HEK293 (cell line): ENCODE results near the gene EVL.

Experiments used
- CTCF ChIA-PET: fragments of 350-600 bp; formaldehyde crosslinking; extraction: SDS; loops from one replicate; lab custom pipeline; 2021; ENCODE audit warnings: antibody characterized with exemption; lab: Yijun Ruan, JAX
- POLR2A ChIA-PET: fragments of 300-600 bp; formaldehyde crosslinking; extraction: SDS; loops from one replicate; lab custom pipeline; 2020; ENCODE audit warnings: antibody characterized with exemption, inconsistent platforms; lab: Yijun Ruan, JAX
- H3K27ac ChIP-seq: fragments of 200-500 bp; sonication (Bioruptor generic); 2 replicates; pipeline ENCODE4 v1.5.1; 2014; ENCODE audit warnings: low read depth, low read length, control low read depth, inconsistent platforms; ENCODE audit errors: extremely low read depth
- H3K36me3 ChIP-seq, 2 experiments: fragments of 200-500 bp in 1 of 2; sonication (Bioruptor generic) in 1 of 2; 1 replicate in 1 of 2; 2 replicates in 1 of 2; pipeline ENCODE4 v1.5.1; 2014 to 2017; ENCODE audit warnings: inconsistent platforms in 2 of 2, low read length in 2 of 2; ENCODE audit not compliant: control insufficient read depth in 2 of 2, insufficient read depth in 1 of 2
- H3K4me1 ChIP-seq: fragments of 200-500 bp; sonication (Bioruptor generic); 2 replicates; pipeline ENCODE4 v1.5.1; 2014; ENCODE audit warnings: mild to moderate bottlenecking, low read length, inconsistent platforms; ENCODE audit not compliant: control insufficient read depth, insufficient read depth
- H3K4me3 ChIP-seq: 2 replicates; pipeline ENCODE4 v1.5.1; 2011; ENCODE audit warnings: low read depth, mild to moderate bottlenecking, control low read depth, low read length, moderate library complexity
- H3K9me3 ChIP-seq: fragments of 200-500 bp; sonication (Bioruptor generic); 2 replicates; pipeline ENCODE4 v1.5.1; 2014; ENCODE audit warnings: low read depth, low read length, inconsistent platforms; ENCODE audit not compliant: control insufficient read depth, insufficient read depth
- AEBP2 ChIP-seq: fragments of 450-650 bp; formaldehyde crosslinking; IDR thresholded peaks from 2 replicates; pipeline ENCODE4 v1.5.1; 2016; ENCODE audit warnings: missing biosample characterization, missing genetic modification characterization, borderline replicate concordance
- BCL6B ChIP-seq: fragments of 450-650 bp; formaldehyde crosslinking; IDR thresholded peaks from 2 replicates; pipeline ENCODE4 v1.5.1; 2017; ENCODE audit warnings: missing biosample characterization, missing genetic modification characterization
- ZFHX2 ChIP-seq: fragments of 450-650 bp; formaldehyde crosslinking; conservative IDR thresholded peaks from 2 replicates; pipeline ENCODE4 v1.5.1; 2016; ENCODE audit warnings: missing biosample characterization, missing genetic modification characterization
- ZFP69B ChIP-seq: fragments of 450-650 bp; formaldehyde crosslinking; IDR thresholded peaks from 2 replicates; pipeline ENCODE4 v1.5.1; 2016; ENCODE audit warnings: missing biosample characterization, missing genetic modification characterization
- ZIC2 ChIP-seq: fragments of 450-650 bp; formaldehyde crosslinking; IDR thresholded peaks from 2 replicates; pipeline ENCODE4 v1.5.1; 2016; ENCODE audit warnings: missing biosample characterization, missing genetic modification characterization
- ZNF10 ChIP-seq: fragments of 450-650 bp; formaldehyde crosslinking; IDR thresholded peaks from 2 replicates; pipeline ENCODE4 v1.5.1; 2017; ENCODE audit warnings: missing biosample characterization, missing genetic modification characterization
- ZNF114 ChIP-seq: fragments of 450-650 bp; formaldehyde crosslinking; IDR thresholded peaks from 2 replicates; pipeline ENCODE4 v1.5.0; 2017; ENCODE audit warnings: missing biosample characterization, missing genetic modification characterization
- ZNF239 ChIP-seq: fragments of 450-650 bp; formaldehyde crosslinking; IDR thresholded peaks from 2 replicates; pipeline ENCODE4 v1.5.1; 2016; ENCODE audit warnings: missing biosample characterization, missing genetic modification characterization
- ZNF501 ChIP-seq: fragments of 450-650 bp; formaldehyde crosslinking; IDR thresholded peaks from 2 replicates; pipeline ENCODE4 v1.5.1; 2016; ENCODE audit warnings: missing biosample characterization, missing genetic modification characterization
- ZNF518A ChIP-seq: fragments of 450-650 bp; formaldehyde crosslinking; conservative IDR thresholded peaks from 2 replicates; pipeline ENCODE4 v1.5.1; 2016; ENCODE audit warnings: low read depth, missing biosample characterization, missing genetic modification characterization
- ZNF555 ChIP-seq: fragments of 450-650 bp; formaldehyde crosslinking; conservative IDR thresholded peaks from 2 replicates; pipeline ENCODE4 v1.5.1; 2017; ENCODE audit warnings: missing biosample characterization, mild to moderate bottlenecking, missing genetic modification characterization, inconsistent platforms
- ZNF639 ChIP-seq: fragments of 450-650 bp; formaldehyde crosslinking; IDR thresholded peaks from 2 replicates; pipeline ENCODE4 v1.5.1; 2016; ENCODE audit warnings: missing biosample characterization, missing genetic modification characterization
- ZNF791 ChIP-seq: fragments of 450-650 bp; formaldehyde crosslinking; IDR thresholded peaks from 2 replicates; pipeline ENCODE4 v1.5.1; 2016; ENCODE audit warnings: missing biosample characterization, missing genetic modification characterization

EVL gene

GRCh38 chr14:100051103-100051502, 14.1 kb upstream of the EVL start:
- POLR2A ChIA-PET = interaction anchor here (0.5 kb wide), 1 partner anchor 16 kb away, joined by 3 read pairs; no protein-coding TSS in a partner anchor
- CTCF ChIA-PET = interaction anchor here (0.7 to 1.5 kb wide), 2 partner anchors 9 to 142 kb away, joined by 3 read pairs; no protein-coding TSS in a partner anchor
- H3K36me3 ChIP-seq = no peaks in the 10 kb centered on the region; a peak in 1 of 3 replicates
- H3K4me3 ChIP-seq = no peak overlapping the region
- H3K4me1 ChIP-seq = no peaks in the 10 kb centered on the region
- no peaks in the 10 kb centered on the region for H3K9me3 ChIP-seq
- TF ChIP-seq ZNF518A (tag by site-specific recombination) (no peak), ZNF239 (no peak), ZNF114 (tag by site-specific recombination) (no peak), ZNF639 (tag by site-specific recombination) (no peak), ZFHX2 (no peak), AEBP2 (tag by site-specific recombination) (no peak), ZNF791 (tag by site-specific recombination) (no peak), ZNF501 (no peak), BCL6B (tag by site-specific recombination) (no peak), ZNF555 (tag by site-specific recombination) (no peak), ZFP69B (tag by site-specific recombination) (no peak)
- H3K27ac ChIP-seq = no peak overlapping the region

GRCh38 chr14:100051543-100051942, 13.7 kb upstream of the EVL start:
- Histone ChIP-seq H3K36me3 (no peaks in the 10 kb centered on the region; a peak in 1 of 3 replicates), H3K27ac (no peak overlapping the region), H3K4me1 (no peaks in the 10 kb centered on the region), H3K9me3 (no peaks in the 10 kb centered on the region)
- TF ChIP-seq ZNF10 (tag by site-specific recombination) (no peak), ZIC2 (tag by site-specific recombination) (peak; percentile 83)
- TF ChIP-seq, all 188 proteins: peak for 1
- POLR2A ChIA-PET = interaction anchor here (0.5 kb wide), 1 partner anchor 15 kb away, joined by 3 read pairs; no protein-coding TSS in a partner anchor
- CTCF ChIA-PET = interaction anchor here (0.7 to 1.5 kb wide), 4 partner anchors 10 to 142 kb away, joined by 3 to 4 read pairs (median 3); no protein-coding TSS in a partner anchor
- no peak overlapping the region for H3K4me3 ChIP-seq
